ACC112 (cell line): Measurements from ENCODE around the gene ZSCAN29.
A peak's percentile ranks its signal among the peaks of the same experiment; 100 is the strongest.
"Not testable (repeated sequence)": the region's sequence is repeated elsewhere in the genome, so short reads cannot be mapped to it uniquely, and the experiment has no call there.

Source experiments
- H2AFZ ChIP-seq: fragments of 200-600 bp; sonication (generic); one replicate; pipeline ENCODE4 v1.6.0; 2017; ENCODE audit warnings: antibody characterized with exemption, low read length; ENCODE audit not compliant: unreplicated experiment
- H3K27ac ChIP-seq: fragments of 200-600 bp; sonication (generic); 2 replicates; pipeline ENCODE4 v1.5.1; 2014; ENCODE audit warnings: low read depth, mild to moderate bottlenecking, antibody characterized with exemption, low read length, moderate library complexity
- H3K27me3 ChIP-seq: fragments of 200-600 bp; sonication (generic); 2 replicates; pipeline ENCODE4 v1.6.1; 2014; ENCODE audit warnings: mild to moderate bottlenecking, antibody characterized with exemption, low read length, moderate library complexity, mixed read lengths; ENCODE audit not compliant: insufficient read depth
- H3K36me3 ChIP-seq: fragments of 200-600 bp; sonication (generic); 2 replicates; pipeline ENCODE4 v1.6.1; 2016; ENCODE audit warnings: mild to moderate bottlenecking, antibody characterized with exemption, low read length, moderate library complexity, mixed read lengths; ENCODE audit not compliant: insufficient read depth
- H3K4me1 ChIP-seq: fragments of 200-600 bp; sonication (generic); one replicate; pipeline ENCODE4 v1.6.1; 2016; ENCODE audit warnings: low read length, mixed read lengths; ENCODE audit not compliant: insufficient read depth, unreplicated experiment, control insufficient read depth
- H3K4me3 ChIP-seq: fragments of 200-600 bp; sonication (generic); 2 replicates; pipeline ENCODE4 v1.5.1; 2014; ENCODE audit warnings: mild to moderate bottlenecking, low read depth, low read length
- H3K79me2 ChIP-seq: fragments of 200-600 bp; sonication (generic); one replicate; pipeline ENCODE4 v1.6.0; 2016; ENCODE audit warnings: low read length; ENCODE audit not compliant: control insufficient read depth, unreplicated experiment, insufficient read depth

Gene ZSCAN29

DNA sequence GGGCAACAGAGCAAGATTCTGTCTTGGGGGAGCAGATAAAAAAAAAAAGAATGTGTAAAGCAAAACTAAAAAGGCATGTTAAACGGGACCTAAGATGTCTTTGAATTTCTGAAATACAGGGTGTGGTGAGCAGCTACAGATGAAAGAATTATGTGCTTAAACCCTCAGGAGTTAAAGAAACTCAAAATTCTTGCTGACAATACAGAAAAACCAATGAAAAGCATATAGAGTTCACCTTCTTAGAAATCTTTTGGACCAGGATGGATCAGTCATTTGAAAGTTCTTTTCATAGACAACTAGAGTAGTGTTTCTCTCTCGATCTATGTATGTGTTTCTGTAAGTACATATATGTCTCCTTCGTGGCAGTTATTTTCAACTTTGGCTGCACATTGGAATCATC is 31.4 kb upstream of the ZSCAN29 start:
- H3K79me2 ChIP-seq: no peaks in the 10 kb centered on the region
- H3K4me3 ChIP-seq: no peak overlapping the region
- H3K4me1 ChIP-seq: no peaks in the 10 kb centered on the region
- H3K36me3 ChIP-seq: peaks cover 35% of the 10 kb centered on the region
- H3K27ac ChIP-seq: no peak overlapping the region
- H2AFZ ChIP-seq: no peak overlapping the region
- H3K27me3 ChIP-seq: no peaks in the 10 kb centered on the region

DNA sequence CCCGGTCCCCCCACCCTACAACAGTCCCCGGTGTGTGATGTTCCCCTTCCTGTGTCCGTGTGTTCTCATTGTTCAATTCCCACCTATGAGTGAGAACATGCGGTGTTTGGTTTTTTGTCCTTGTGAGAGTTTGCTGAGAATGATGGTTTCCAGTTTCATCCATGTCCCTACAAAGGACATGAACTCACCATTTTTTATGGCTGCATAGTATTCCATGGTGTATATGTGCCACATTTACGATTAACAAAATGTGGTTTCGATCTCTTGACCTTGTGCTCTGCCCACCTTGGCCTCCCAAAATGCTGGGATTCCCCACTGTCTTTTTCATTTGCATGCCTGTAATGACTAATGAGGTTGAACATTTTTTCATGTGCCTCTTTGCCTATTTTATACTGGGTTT is 22.7 kb upstream of the ZSCAN29 start:
- not testable (repeated sequence) for H3K27me3 ChIP-seq, H3K4me1 ChIP-seq, H3K27ac ChIP-seq, H3K4me3 ChIP-seq, H3K79me2 ChIP-seq, H3K36me3 ChIP-seq, H2AFZ ChIP-seq

DNA sequence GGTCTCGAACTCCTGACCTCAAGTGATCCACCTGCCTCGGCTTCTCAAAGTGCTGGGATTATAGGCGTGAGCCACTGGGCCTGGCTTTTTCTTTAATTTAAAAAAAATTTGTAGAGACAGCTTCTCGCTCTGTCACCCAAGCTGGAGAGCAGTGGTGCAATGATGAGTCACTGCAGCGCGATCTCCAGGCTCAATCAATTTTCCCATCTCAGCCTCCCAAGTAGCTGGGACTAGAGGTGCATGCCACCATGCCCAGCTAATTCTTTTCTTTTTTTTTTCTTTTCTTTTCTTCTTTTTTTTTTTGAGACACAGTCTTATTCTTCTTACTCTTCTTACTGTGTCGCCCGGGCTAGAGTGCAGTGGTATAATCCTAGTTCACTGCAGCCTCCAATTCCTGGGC is 19.9 kb upstream of the ZSCAN29 start:
- H3K36me3 ChIP-seq: peaks cover 3% of the 10 kb centered on the region
- H3K27ac ChIP-seq: no peak overlapping the region
- no peaks in the 10 kb centered on the region for H3K79me2 ChIP-seq
- no peak overlapping the region for H3K4me3 ChIP-seq
- H3K4me1 ChIP-seq: no peaks in the 10 kb centered on the region
- no peaks in the 10 kb centered on the region for H3K27me3 ChIP-seq
- no peak overlapping the region for H2AFZ ChIP-seq

DNA sequence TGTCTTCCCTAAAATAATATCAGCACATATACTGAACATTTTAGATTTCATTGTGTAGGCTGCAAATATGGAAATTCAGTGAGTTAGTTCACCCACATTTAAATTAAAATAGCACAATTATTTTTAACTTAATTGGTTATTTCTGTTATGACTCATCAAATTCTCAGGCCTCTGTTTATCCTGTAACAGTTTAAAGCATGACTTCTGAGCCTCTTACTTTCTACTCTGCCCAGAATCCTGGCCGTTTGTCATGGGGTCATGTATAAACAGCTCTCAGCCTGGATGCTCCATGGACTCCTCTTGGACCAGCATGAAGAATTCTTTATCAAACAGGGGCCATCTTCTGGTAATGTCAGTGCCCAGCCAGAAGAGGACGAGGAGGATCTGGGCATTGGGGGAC is 12.2 kb upstream of the ZSCAN29 start:
- H3K27ac ChIP-seq: no peak overlapping the region
- H3K4me3 ChIP-seq: no peak overlapping the region
- no peaks in the 10 kb centered on the region for H3K27me3 ChIP-seq
- no peaks in the 10 kb centered on the region for H3K79me2 ChIP-seq
- no peaks in the 10 kb centered on the region for H3K4me1 ChIP-seq
- H2AFZ ChIP-seq: no peak overlapping the region
- peaks cover 14% of the 10 kb centered on the region for H3K36me3 ChIP-seq

DNA sequence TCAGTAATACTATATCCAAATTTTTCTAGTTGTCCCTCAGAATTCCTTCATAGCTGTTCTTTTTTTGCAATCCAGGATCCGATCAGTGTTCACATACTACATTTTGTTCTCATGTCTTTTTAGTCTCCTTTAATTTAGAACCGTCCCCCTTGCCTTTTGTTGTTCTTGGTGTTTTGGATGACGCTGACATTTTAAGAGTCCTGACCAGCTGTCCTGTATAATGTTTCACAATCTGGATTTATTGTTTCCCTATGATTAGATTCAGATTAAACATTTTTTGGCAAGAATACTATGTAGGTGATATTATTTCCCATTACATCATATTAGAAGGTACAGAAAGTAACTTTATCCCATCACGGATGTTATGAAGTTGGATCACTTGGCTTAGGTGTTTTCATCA is 11.5 kb upstream of the ZSCAN29 start:
- Histone ChIP-seq H3K4me1 (no peaks in the 10 kb centered on the region), H3K36me3 (peaks cover 14% of the 10 kb centered on the region), H2AFZ (no peak overlapping the region), H3K27me3 (no peaks in the 10 kb centered on the region), H3K4me3 (no peak overlapping the region), H3K79me2 (no peaks in the 10 kb centered on the region), H3K27ac (no peak overlapping the region)

DNA sequence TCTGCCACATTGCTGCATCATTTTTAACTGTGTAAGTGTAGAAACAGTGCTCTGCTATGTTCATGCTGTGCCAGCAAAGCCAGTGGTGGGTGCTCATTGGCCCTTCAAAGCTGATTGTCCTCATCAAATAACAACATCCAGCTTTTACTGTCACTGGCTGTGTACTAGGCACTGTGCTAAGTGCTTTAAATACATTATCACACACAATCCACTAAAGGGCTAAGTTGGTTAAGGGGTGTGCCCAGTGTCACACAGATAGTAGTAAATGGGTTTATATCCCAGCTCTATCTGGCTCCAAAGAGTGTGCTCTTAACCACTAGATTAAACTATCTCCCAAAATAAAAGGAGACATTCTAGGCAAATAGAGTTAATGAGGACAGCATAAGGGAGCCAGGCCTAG is 7.8 kb upstream of the ZSCAN29 start:
- peaks cover 10% of the 10 kb centered on the region; the same call in 1 of the 2 replicates for H3K36me3 ChIP-seq

DNA sequence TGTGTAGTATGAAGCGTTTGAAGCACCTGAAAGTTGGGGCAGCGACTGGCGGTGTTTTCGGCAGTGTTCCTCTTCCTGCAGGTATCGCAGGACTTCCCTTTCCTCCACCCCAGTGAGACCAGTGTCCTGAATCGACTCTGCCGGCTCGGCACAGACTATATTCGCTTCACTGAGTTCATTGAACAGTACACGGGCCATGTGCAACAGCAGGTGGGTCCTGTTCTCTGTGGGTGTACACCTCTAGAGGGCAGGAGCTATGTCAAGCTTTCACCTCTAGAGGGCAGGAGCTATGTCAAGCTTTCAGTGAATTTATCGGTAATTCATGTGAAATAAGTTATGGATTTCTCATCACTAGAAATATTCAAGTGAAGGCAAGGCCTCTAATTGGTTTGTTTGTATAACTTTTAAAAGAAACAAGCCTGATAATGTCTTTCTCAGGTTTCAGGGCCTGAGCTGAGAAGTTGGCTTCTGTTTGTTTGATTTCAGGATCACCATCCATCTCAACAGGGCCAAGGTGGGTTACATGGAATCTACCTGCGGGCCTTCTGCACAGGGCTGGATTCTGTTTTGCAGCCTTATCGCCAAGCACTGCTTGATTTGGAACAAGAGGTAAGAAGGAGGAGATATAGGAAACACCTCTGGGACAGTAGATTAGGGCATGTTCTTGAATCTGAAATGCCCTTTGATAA is 5.3 kb upstream of the ZSCAN29 start:
- no peak overlapping the region for H2AFZ ChIP-seq
- H3K36me3 ChIP-seq: 0 out of 2 replicates have a peak, but pooled peaks cover 7% of the 10 kb centered on the region
- peaks cover 7% of the 10 kb centered on the region for H3K4me1 ChIP-seq
- H3K79me2 ChIP-seq: peaks cover 15% of the 10 kb centered on the region
- H3K27ac ChIP-seq: no peak overlapping the region
- no peak overlapping the region for H3K4me3 ChIP-seq
- no peaks in the 10 kb centered on the region for H3K27me3 ChIP-seq

More for the DNA sequence above, 7.8 kb upstream of the ZSCAN29 start:
- Histone ChIP-seq H3K27ac (no peak overlapping the region), H3K4me3 (no peak overlapping the region), H3K79me2 (no peaks in the 10 kb centered on the region), H3K4me1 (no peaks in the 10 kb centered on the region), H2AFZ (no peak overlapping the region), H3K27me3 (no peaks in the 10 kb centered on the region)

DNA sequence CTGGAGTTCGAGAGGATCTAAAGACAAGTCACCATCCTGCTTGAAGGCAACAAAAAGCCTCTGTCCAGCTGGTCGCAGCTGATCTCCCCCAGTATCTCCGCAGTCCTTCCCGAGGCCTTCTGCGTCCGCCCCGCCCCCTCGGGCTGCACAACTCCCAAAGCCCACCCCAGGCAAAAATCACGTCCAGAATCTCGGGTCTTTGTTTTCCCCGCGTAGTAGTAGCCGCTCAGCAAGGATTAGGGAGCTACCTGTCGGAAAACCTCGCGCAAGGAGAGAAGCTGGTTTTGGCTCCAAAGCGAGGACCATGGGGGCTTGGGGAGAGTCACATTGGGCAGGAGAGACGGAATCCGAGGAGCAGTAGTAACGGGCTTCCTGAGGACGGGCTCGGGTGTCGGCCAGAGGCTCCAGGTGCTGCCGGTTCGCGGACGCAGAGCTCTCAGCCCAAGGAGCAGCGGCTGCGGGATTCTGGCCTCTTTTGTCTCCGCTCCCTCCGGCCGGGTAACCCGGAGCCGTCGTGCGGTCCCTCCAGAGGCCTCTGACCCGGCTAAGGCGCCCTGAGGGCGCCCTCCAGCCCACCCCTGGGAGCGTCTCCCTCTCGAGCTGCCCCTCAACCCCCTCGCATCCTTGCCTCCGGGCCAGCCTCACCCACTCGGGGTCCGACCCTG is 401 bp downstream of the ZSCAN29 start:
- no peak overlapping the region for H3K27ac ChIP-seq
- H3K4me3 ChIP-seq: peak overlapping the region; percentile 96
- no peaks in the 10 kb centered on the region for H3K27me3 ChIP-seq
- H3K79me2 ChIP-seq: peaks cover 35% of the 10 kb centered on the region
- peaks cover 13% of the 10 kb centered on the region for H3K4me1 ChIP-seq
- H2AFZ ChIP-seq: peak overlapping the region; percentile 92
- peaks cover 38% of the 10 kb centered on the region for H3K36me3 ChIP-seq

DNA sequence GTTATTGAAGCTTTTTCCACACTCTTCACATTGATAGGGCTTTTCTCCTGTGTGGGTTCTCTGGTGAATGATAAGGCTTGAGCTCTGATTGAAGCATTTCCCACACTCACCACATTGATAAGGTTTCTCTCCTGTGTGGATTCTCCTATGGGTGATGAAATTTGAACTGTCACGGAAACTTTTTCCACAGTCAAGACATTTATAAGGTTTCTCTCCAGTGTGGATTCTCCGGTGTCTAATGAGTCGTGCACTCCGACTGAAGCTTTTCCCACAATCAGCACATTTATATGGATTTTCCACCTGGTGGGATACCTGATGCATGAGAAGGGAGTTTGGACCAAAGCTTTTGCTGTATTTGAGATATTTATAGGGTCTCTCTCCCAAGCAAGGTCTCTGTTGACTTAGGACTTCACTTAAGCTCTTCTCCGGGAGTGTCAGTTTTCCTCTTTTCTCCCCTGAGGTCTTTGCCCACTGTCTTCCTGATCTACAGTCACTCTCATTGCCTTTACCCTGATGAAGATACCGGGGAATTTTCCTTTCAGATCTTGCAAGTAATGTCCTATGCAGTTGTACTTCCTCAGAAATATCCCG is 9.4 kb downstream of the ZSCAN29 start:
- no peak overlapping the region for H3K4me3 ChIP-seq

DNA sequence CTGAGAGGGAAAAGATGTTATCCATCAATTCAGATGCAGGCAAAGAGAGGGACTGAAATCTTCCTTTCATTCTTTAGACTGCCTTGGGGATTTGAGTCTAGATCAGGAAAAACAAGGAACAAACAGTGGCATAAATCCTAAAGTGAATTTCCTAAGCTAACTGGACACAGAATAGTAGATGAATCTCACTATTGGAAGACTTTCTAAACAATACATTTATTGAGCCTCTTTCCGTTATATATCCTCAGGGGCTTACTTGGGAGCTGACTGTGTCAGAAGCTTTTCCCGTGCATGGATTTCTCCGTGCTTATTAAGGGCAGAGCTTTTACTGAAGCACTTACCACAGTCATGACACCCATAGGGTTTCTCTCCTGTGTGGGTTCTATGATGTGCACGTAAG is 10.0 kb downstream of the ZSCAN29 start:
- H3K27me3 ChIP-seq: no peaks in the 10 kb centered on the region
- H3K36me3 ChIP-seq: peaks cover 79% of the 10 kb centered on the region
- H2AFZ ChIP-seq: no peak overlapping the region
- no peak overlapping the region for H3K27ac ChIP-seq
- no peak overlapping the region for H3K4me3 ChIP-seq
- H3K79me2 ChIP-seq: no peaks in the 10 kb centered on the region
- H3K4me1 ChIP-seq: no peaks in the 10 kb centered on the region

More for the DNA sequence above, 9.4 kb downstream of the ZSCAN29 start:
- no peak overlapping the region for H3K27ac ChIP-seq
- H3K27me3 ChIP-seq: no peaks in the 10 kb centered on the region
- H3K79me2 ChIP-seq: no peaks in the 10 kb centered on the region
- peaks cover 85% of the 10 kb centered on the region for H3K36me3 ChIP-seq
- no peak overlapping the region for H2AFZ ChIP-seq
- H3K4me1 ChIP-seq: no peaks in the 10 kb centered on the region
